ENCODE measurements around the gene PIK3AP1. TPM values are rescaled to one million over a fixed set of nuclear protein-coding genes. Genes with fewer than 3 reads are reported as not detected.

The PIK3AP1 gene
- total and polyA plus RNA-seq, 4 donors, result 27.3 to 137 (median 50.9) TPM

DNA sequence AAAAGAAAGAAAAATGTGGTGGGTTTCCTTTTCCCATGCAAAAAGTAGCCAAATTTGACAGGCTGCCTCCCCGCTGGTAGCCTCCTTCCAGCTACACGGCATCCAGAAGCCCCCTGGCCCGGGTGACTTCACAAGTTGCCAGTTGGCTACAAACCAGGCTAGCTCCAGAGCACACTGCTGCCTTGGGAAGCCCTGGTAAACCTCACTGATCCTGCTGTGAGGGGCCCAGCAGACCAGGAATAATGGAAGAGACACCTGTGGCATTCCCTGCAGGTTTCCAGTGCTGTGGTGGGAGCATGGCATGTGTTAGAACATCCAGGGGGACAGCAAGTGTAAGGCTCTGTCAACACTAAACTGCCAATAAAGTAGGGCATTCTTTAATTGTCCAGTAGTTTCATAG, 77.8 kb downstream of the PIK3AP1 start:
- Histone ChIP-seq H3K4me3 (ENCODE audit: low read depth in 1 of 3, low read length in 3 of 3) (no peak overlapping the region), H3K36me3 (ENCODE audit: control insufficient read depth in 4 of 4, insufficient read depth in 3 of 4, low read depth in 1 of 4, low read length in 3 of 4) (peaks cover 0 to 25% (median 10%) of the 10 kb centered on the region in 4 donors), H3K4me1 (ENCODE audit: control insufficient read depth in 4 of 4, insufficient read depth in 4 of 4, low read length in 3 of 4) (peaks cover 4 to 51% (median 35%) of the 10 kb centered on the region in 4 donors), H3K9ac (ENCODE audit: low read depth in 1 of 2, low read length in 2 of 2) (no peak overlapping the region), H3K27me3 (ENCODE audit: control insufficient read depth in 4 of 4, insufficient read depth in 4 of 4, low read length in 3 of 4) (no peaks in the 10 kb centered on the region), H3K9me3 (ENCODE audit: control insufficient read depth in 4 of 4, low read length in 3 of 4) (no peaks in the 10 kb centered on the region), H3K27ac (ENCODE audit: low read depth in 1 of 2, low read length in 2 of 2) (peak overlapping the region in 1 of 2 donors; percentile 16)
- no peak for DNase-seq (ENCODE audit: low spot score)
- WGBS, result 43% methylated on average over 3 of the region's 3 CpGs
- TF ChIP-seq TAF1 (conservative IDR thresholded peaks at IDR 0.05) (no peak), FOXA1 (IDR thresholded peaks at IDR 0.05) (no peak), NR2F2 (IDR thresholded peaks at IDR 0.05) (no peak), HNF4A (conservative IDR thresholded peaks at IDR 0.05) (no peak), YY1 (IDR thresholded peaks at IDR 0.05) (no peak), RXRA (IDR thresholded peaks at IDR 0.05) (no peak), JUND (IDR thresholded peaks at IDR 0.05) (no peak), FOXA2 (IDR thresholded peaks at IDR 0.05) (no peak), SP1 (IDR thresholded peaks at IDR 0.05) (no peak)
- TF ChIP-seq, protein P1, sequence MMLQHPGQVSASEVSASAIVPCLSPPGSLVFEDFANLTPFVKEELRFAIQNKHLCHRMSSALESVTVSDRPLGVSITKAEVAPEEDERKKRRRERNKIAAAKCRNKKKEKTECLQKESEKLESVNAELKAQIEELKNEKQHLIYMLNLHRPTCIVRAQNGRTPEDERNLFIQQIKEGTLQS (IDR thresholded peaks at IDR 0.05), result no peak
- TF ChIP-seq, protein P2, sequence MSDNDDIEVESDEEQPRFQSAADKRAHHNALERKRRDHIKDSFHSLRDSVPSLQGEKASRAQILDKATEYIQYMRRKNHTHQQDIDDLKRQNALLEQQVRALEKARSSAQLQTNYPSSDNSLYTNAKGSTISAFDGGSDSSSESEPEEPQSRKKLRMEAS (IDR thresholded peaks at IDR 0.05), result no peak
- TF ChIP-seq, protein P3, sequence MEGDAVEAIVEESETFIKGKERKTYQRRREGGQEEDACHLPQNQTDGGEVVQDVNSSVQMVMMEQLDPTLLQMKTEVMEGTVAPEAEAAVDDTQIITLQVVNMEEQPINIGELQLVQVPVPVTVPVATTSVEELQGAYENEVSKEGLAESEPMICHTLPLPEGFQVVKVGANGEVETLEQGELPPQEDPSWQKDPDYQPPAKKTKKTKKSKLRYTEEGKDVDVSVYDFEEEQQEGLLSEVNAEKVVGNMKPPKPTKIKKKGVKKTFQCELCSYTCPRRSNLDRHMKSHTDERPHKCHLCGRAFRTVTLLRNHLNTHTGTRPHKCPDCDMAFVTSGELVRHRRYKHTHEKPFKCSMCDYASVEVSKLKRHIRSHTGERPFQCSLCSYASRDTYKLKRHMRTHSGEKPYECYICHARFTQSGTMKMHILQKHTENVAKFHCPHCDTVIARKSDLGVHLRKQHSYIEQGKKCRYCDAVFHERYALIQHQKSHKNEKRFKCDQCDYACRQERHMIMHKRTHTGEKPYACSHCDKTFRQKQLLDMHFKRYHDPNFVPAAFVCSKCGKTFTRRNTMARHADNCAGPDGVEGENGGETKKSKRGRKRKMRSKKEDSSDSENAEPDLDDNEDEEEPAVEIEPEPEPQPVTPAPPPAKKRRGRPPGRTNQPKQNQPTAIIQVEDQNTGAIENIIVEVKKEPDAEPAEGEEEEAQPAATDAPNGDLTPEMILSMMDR (IDR thresholded peaks at IDR 0.05; ENCODE audit: low read depth, low read length, missing input control), result no peak

DNA sequence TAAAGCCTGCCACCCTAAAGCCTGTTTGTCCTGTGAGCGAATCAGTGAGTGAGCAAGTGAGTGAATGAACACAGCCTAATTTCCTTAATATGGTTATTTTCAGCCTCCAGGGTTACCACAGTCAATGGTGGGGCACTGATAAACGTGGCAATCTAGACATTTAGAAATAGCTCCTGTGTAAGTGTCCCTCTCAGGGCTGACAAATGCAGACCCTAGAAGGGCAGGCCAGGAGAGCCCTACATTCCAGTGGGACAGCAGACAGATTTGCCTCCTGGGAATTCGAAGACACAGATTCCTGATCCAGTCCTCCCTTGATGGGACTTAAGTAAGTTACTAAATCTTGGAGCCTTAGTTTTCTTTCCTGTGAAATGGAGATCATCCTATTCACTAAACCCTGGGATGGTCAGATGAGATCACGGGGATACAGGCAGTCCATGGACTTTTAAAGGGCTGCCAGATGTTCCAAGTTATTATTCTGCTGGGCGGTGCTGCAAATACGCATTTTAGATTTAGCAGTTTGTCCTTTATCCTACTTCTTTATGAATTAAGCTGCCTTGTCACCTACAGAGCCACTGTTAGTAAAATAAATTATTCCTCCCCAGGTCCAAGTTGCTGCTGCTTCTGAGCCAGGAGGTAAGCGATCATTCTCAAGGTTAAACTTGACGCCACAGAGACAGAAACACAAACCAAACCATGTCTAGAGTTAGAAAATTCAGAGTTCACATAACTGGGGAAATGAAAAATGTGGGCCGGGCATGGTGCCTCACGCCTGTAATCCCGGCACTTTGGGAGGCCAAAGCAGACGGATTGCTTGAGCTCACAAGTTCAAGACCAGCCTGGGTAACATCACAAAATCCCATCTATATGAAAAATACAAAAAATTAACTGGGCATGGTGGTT, 78.7 kb downstream of the PIK3AP1 start:
- 83% methylated on average over 12 of the region's 12 CpGs for WGBS
- Histone ChIP-seq H3K9me3 (ENCODE audit: control insufficient read depth in 4 of 4, low read length in 3 of 4) (no peaks in the 10 kb centered on the region), H3K4me1 (ENCODE audit: control insufficient read depth in 4 of 4, insufficient read depth in 4 of 4, low read length in 3 of 4) (peaks cover 7 to 51% (median 35%) of the 10 kb centered on the region in 4 donors), H3K4me3 (ENCODE audit: low read depth in 1 of 3, low read length in 3 of 3) (no peak overlapping the region), H3K27ac (ENCODE audit: low read depth in 1 of 2, low read length in 2 of 2) (peak overlapping the region; percentile 59), H3K36me3 (ENCODE audit: control insufficient read depth in 4 of 4, insufficient read depth in 3 of 4, low read depth in 1 of 4, low read length in 3 of 4) (peaks cover 0 to 25% (median 10%) of the 10 kb centered on the region in 4 donors), H3K27me3 (ENCODE audit: control insufficient read depth in 4 of 4, insufficient read depth in 4 of 4, low read length in 3 of 4) (no peaks in the 10 kb centered on the region), H3K9ac (ENCODE audit: low read depth in 1 of 2, low read length in 2 of 2) (no peak overlapping the region)
- no peak for DNase-seq (ENCODE audit: low spot score)
- TF ChIP-seq, protein P2 (IDR thresholded peaks at IDR 0.05), result no peak
- no peak for TF ChIP-seq JUND (IDR thresholded peaks at IDR 0.05)
- no peak for TF ChIP-seq SP1 (IDR thresholded peaks at IDR 0.05)
- TF ChIP-seq, protein P1 (IDR thresholded peaks at IDR 0.05), result no peak
- TF ChIP-seq NR2F2 (IDR thresholded peaks at IDR 0.05), result no peak
- no peak for TF ChIP-seq RAD21 (IDR thresholded peaks at IDR 0.05)
- TF ChIP-seq FOXA2 (IDR thresholded peaks at IDR 0.05), result no peak
- no peak for TF ChIP-seq GABPA (IDR thresholded peaks at IDR 0.05 in 1 of 2, conservative IDR thresholded peaks at IDR 0.05 in 1 of 2)
